ENCODE results near the gene FOXD1.

The FOXD1 gene

GRCh38 chr5:73440262-73440661 is 8.3 kb downstream of the FOXD1 start:
- no peak for DNase-seq (ENCODE audit: low spot score)

GRCh38 chr5:73438645-73439470 is 9.7 kb downstream of the FOXD1 start:
- no peak for DNase-seq (ENCODE audit: low spot score)

GRCh38 chr5:73437777-73438644 is 10.6 kb downstream of the FOXD1 start:
- no peak for DNase-seq (ENCODE audit: low spot score)

- no peak for DNase-seq (ENCODE audit: low spot score)
These were observed 11.3 kb downstream of the FOXD1 start for GRCh38 chr5:73437101-73437776.

GRCh38 chr5:73436535-73437100 is 12.0 kb downstream of the FOXD1 start:
- no peak for DNase-seq (ENCODE audit: low spot score)

GRCh38 chr5:73435759-73436534 is 12.6 kb downstream of the FOXD1 start:
- no peak for DNase-seq (ENCODE audit: low spot score)

- no peak for DNase-seq (ENCODE audit: low spot score)
These were observed 13.7 kb downstream of the FOXD1 start for GRCh38 chr5:73434907-73435306.

- no peak for DNase-seq (ENCODE audit: low spot score)
These were observed 14.1 kb downstream of the FOXD1 start for GRCh38 chr5:73434461-73434860.

- no peak for DNase-seq (ENCODE audit: low spot score)
These were observed 14.6 kb downstream of the FOXD1 start for GRCh38 chr5:73433982-73434342.

GRCh38 chr5:73433272-73433981 is 15.2 kb downstream of the FOXD1 start:
- DNase-seq (ENCODE audit: low spot score): no peak

GRCh38 chr5:73431204-73431851 is 17.2 kb downstream of the FOXD1 start:
- no peak for DNase-seq (ENCODE audit: low spot score)

GRCh38 chr5:73426034-73426433 is 22.5 kb downstream of the FOXD1 start:
- DNase-seq (ENCODE audit: low spot score): no peak

- DNase-seq (ENCODE audit: low spot score): no peak
These were observed 24.0 kb downstream of the FOXD1 start for GRCh38 chr5:73424556-73424977.

- no peak for DNase-seq (ENCODE audit: low spot score)
These were observed 26.4 kb downstream of the FOXD1 start for GRCh38 chr5:73422164-73422563.

GRCh38 chr5:73420666-73421065 is 27.9 kb downstream of the FOXD1 start:
- DNase-seq (ENCODE audit: low spot score): no peak

GRCh38 chr5:73419465-73420390 is 28.8 kb downstream of the FOXD1 start:
- DNase-seq (ENCODE audit: low spot score): no peak

GRCh38 chr5:73419117-73419464 is 29.5 kb downstream of the FOXD1 start:
- no peak for DNase-seq (ENCODE audit: low spot score)

- DNase-seq (ENCODE audit: low spot score): no peak
These were observed 30.3 kb downstream of the FOXD1 start for GRCh38 chr5:73418244-73418691.

Measured in CD4-positive, alpha-beta T cell treated with Interleukin-6 at 100 ng/mL for 8 hours (primary cell).